ENCODE results near the gene SLC26A9. TPM values are rescaled to one million over a fixed set of nuclear protein-coding genes. Genes with fewer than 3 reads are reported as not detected.

The SLC26A9 gene
- polyA plus RNA-seq, 1 of the 3 experiments (the other 2 are of a cell fraction): not detected

DNA sequence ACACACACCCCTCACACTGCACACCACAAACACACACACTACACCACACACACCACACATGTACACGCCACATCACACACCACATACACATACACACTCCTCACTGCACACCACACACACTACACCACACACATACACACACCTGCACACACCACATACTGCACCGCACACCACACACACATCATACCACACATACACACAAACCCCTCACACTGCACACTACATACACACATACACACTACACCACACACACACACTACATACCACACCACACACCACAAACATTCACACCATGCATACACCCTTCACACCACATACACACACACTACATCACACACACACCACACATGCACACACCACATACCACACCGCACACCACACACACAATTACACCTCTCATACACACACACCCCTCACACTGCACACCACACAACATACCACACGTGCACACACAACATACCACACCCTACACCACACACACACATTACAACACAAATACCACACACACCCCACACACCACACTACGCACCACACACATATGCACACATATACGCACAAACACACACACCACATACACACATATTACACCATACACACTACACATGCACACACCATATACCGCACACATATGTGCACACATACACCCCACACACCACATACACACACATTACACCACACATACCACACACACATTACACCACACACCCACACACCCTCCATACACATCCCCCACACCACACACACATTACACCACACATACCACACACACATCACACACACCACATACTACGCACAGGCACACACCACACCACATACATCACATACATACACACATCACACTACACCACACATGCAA lies 30.3 kb upstream of the SLC26A9 start:
- H3K79me2 ChIP-seq (ENCODE audit: insufficient read depth): no peaks in the 10 kb centered on the region
- H3K27me3 ChIP-seq (ENCODE audit: insufficient read depth): no peaks in the 10 kb centered on the region
- no peak overlapping the region for H3K4me3 ChIP-seq (ENCODE audit: low read depth in 2 of 2, low read length in 1 of 2)
- H3K4me1 ChIP-seq (ENCODE audit: control insufficient read depth in 1 of 2, insufficient read depth in 2 of 2, low read depth in 1 of 2, low read length in 1 of 2): peaks cover 0 to 2% of the 10 kb centered on the region in 2 experiments; a peak in 1 of 4 replicates
- TF ChIP-seq FOSL2 (IDR thresholded peaks at IDR 0.05; ENCODE audit: borderline replicate concordance, low read depth) (no peak), REST (IDR thresholded peaks at IDR 0.05; ENCODE audit: low read depth, low read length) (no peak), YY1 (IDR thresholded peaks at IDR 0.05; ENCODE audit: low read depth) (no peak), EZH2phosphoT487 (IDR thresholded peaks at IDR 0.05; ENCODE audit: borderline replicate concordance, low read depth) (no peak), FOXJ3 (CRISPR knock-in tag; IDR thresholded peaks at IDR 0.05) (no peak), POLR2AphosphoS5 (IDR thresholded peaks at IDR 0.05; ENCODE audit: low read depth, low read length) (no peak), RCOR1 (IDR thresholded peaks at IDR 0.05; ENCODE audit: low read length) (no peak), MAX (IDR thresholded peaks at IDR 0.05; ENCODE audit: low read depth) (no peak), CTCF (IDR thresholded peaks at IDR 0.05) (no peak), TAF1 (IDR thresholded peaks at IDR 0.05; ENCODE audit: borderline replicate concordance, low read depth, low read length) (no peak), MEF2A (IDR thresholded peaks at IDR 0.05; ENCODE audit: borderline replicate concordance, low read depth) (no peak), PBX3 (IDR thresholded peaks at IDR 0.05) (no peak), RFX5 (IDR thresholded peaks at IDR 0.05; ENCODE audit: low read length) (no peak), FOXM1 (IDR thresholded peaks at IDR 0.05; ENCODE audit: low read depth) (no peak), ELF1 (IDR thresholded peaks at IDR 0.05) (no peak), NFIC (IDR thresholded peaks at IDR 0.05; ENCODE audit: borderline replicate concordance) (no peak), MXI1 (IDR thresholded peaks at IDR 0.05; ENCODE audit: low read depth, low read length) (no peak)
- H3K27ac ChIP-seq (ENCODE audit: low read depth in 2 of 2, low read length in 1 of 2): no peak overlapping the region
- H3K9me3 ChIP-seq: no peaks in the 10 kb centered on the region
- no peaks in the 10 kb centered on the region for H3K9me2 ChIP-seq
- no peak overlapping the region for H2AFZ ChIP-seq (ENCODE audit: low read depth)
- no peaks in the 10 kb centered on the region for H3K36me3 ChIP-seq (replicated peaks in 1 of 2; ENCODE audit: control insufficient read depth in 1 of 2, insufficient read depth in 2 of 2, low read length in 1 of 2)
- H4K20me1 ChIP-seq (ENCODE audit: insufficient read depth): no peaks in the 10 kb centered on the region
- WGBS (ENCODE audit: low lambda C conversion rate): 88% methylated on average over 8 of the region's 8 CpGs
- no peak for DNase-seq
- H3K9ac ChIP-seq: no peak overlapping the region
- no peak overlapping the region for H3K4me2 ChIP-seq
- H3F3A ChIP-seq (replicated peaks; ENCODE audit: insufficient read depth): no peaks in the 10 kb centered on the region
- CTCF ChIA-PET: no interaction called here
- POLR2A ChIA-PET: no interaction called here
